ENCODE results near the gene NRSN1.

GRCh38 chr6:24147511-24148153 is 21.6 kb downstream of the NRSN1 start:
- TF ChIP-seq EP300 (IDR thresholded peaks at IDR 0.05) (no peak), POLR2AphosphoS5 (IDR thresholded peaks at IDR 0.05) (no peak), CTCF (IDR thresholded peaks at IDR 0.05) (no peak)

Data from sigmoid colon (tissue), 4 donors.